GM12878 (cell line): Measurements from ENCODE around the gene LBH. TPM values are rescaled to one million over a fixed set of nuclear protein-coding genes. Genes with fewer than 3 reads are reported as not detected.
"Not testable (repeated sequence)": the region's sequence is repeated elsewhere in the genome, so short reads cannot be mapped to it uniquely, and the experiment has no call there.

Experiments used
- ATAC-seq: fragments of 200-7000 bp; cut with Tn5 transposase; 3 replicates; pipeline ENCODE4 v1.9.1; 2020; ENCODE audit warnings: mild to moderate bottlenecking, moderate library complexity
- BruUV-seq: library from RNA; stranded (reverse); fragments of 400-500 nt; replicated peaks from 2 replicates; lab custom pipeline; 2021; lab: Mats Ljungman, UMichigan
- CTCF ChIA-PET: fragments of 300-600 bp; sonication (Branson Sonifier 250); formaldehyde crosslinking; extraction: SDS; loops from one replicate; lab custom pipeline; 2021; ENCODE audit warnings: inconsistent platforms; lab: Yijun Ruan, JAX
- POLR2A ChIA-PET: fragments of 350-600 bp; formaldehyde crosslinking; extraction: SDS; loops from one replicate; lab custom pipeline; 2021; ENCODE audit warnings: inconsistent platforms; lab: Charles Lee
- RAD21 ChIA-PET: fragments of 300-600 bp; sonication (Branson Sonifier 250); formaldehyde crosslinking; loops from one replicate; lab custom pipeline; 2023; ENCODE audit warnings: antibody characterized with exemption; ENCODE audit not compliant: unreplicated experiment; lab: Charles Lee
- SMC1A ChIA-PET: fragments of 300-600 bp; sonication (Branson Sonifier 250); formaldehyde crosslinking; loops from one replicate; lab custom pipeline; 2023; ENCODE audit not compliant: unreplicated experiment, uncharacterized antibody; lab: Charles Lee
- DNase-seq: peaks from one replicate; pipeline ENCODE4 v3.0.0-alpha.2; 2011; ENCODE audit warnings: low read depth, low spot score
- FAIRE-seq: peaks from 3 replicates; lab custom pipeline; 2011; peaks lifted over from hg19 to GRCh38; lab: Jason Lieb, UNC
- H2AFZ ChIP-seq: 2 replicates; pipeline ENCODE4 v1.6.0; 2011; ENCODE audit warnings: low read depth, low read length, control low read depth; ENCODE audit not compliant: control insufficient read depth
- H3K27ac ChIP-seq: 2 replicates; pipeline ENCODE4 v1.5.1; 2011; ENCODE audit warnings: control low read depth; ENCODE audit not compliant: control insufficient read depth, insufficient read depth
- H3K27me3 ChIP-seq, 2 experiments: replicated peaks in 1 of 2; 2 replicates each; pipeline versions ENCODE4 v1.6.0 to v1.6.1; 2011; ENCODE audit warnings: low read length in 1 of 2; ENCODE audit not compliant: control insufficient read depth in 2 of 2, insufficient read depth in 2 of 2
- H3K36me3 ChIP-seq, 2 experiments: 2 replicates each; pipeline ENCODE4 v1.5.1; 2011; ENCODE audit warnings: low read length in 1 of 2; ENCODE audit not compliant: control insufficient read depth in 2 of 2, insufficient read depth in 2 of 2
- H3K4me1 ChIP-seq: 2 replicates; pipeline ENCODE4 v1.6.1; 2011; ENCODE audit warnings: mild to moderate bottlenecking, low read length, moderate library complexity, mixed read lengths; ENCODE audit not compliant: control insufficient read depth, insufficient read depth
- H3K4me2 ChIP-seq: 2 replicates; pipeline ENCODE4 v1.6.0; 2011; ENCODE audit warnings: control low read depth; ENCODE audit not compliant: control insufficient read depth, insufficient read depth
- H3K4me3 ChIP-seq: fragments of 200-600 bp; sonication (generic); 2 replicates; pipeline ENCODE4 v1.5.1; 2016
- H3K79me2 ChIP-seq: 2 replicates; pipeline ENCODE4 v1.6.0; 2011; ENCODE audit warnings: low read length; ENCODE audit not compliant: control insufficient read depth, insufficient read depth
- H3K9ac ChIP-seq: 2 replicates; pipeline ENCODE4 v1.8.0; 2011; ENCODE audit warnings: low read length, control low read depth, mixed read lengths; ENCODE audit not compliant: control insufficient read depth, insufficient read depth
- H3K9me3 ChIP-seq: replicated peaks from 3 replicates; pipeline ENCODE4 v1.5.1; 2011; ENCODE audit warnings: mild to moderate bottlenecking, low read length; ENCODE audit not compliant: control insufficient read depth, insufficient read depth
- H4K20me1 ChIP-seq: 2 replicates; pipeline ENCODE4 v1.6.0; 2011; ENCODE audit not compliant: control insufficient read depth, insufficient read depth
- CEBPB ChIP-seq, 2 experiments: fragments of 150-350 bp in 1 of 2; IDR thresholded peaks; 2 replicates each; pipeline ENCODE4 v1.6.1; 2012 to 2014; ENCODE audit warnings: low read depth in 2 of 2, low read length in 2 of 2, borderline replicate concordance in 1 of 2, inconsistent platforms in 1 of 2
- E2F4 ChIP-seq: IDR thresholded peaks from 2 replicates; pipeline ENCODE4 v1.6.1; 2012; ENCODE audit warnings: low read depth, low read length, improper control_type of control experiment
- NFYA ChIP-seq: IDR thresholded peaks from 2 replicates; pipeline ENCODE4 v1.6.1; 2011; ENCODE audit warnings: low read depth, mild to moderate bottlenecking, low read length, improper control_type of control experiment, borderline replicate concordance
- PAX5 ChIP-seq: IDR thresholded peaks from 2 replicates; pipeline ENCODE4 v1.6.1; 2011; ENCODE audit warnings: low read depth, low read length, borderline replicate concordance
- PRDM15 ChIP-seq: fragments of 450-650 bp; formaldehyde crosslinking; IDR thresholded peaks from 2 replicates; pipeline ENCODE4 v1.4.0; 2020; ENCODE audit warnings: mild to moderate bottlenecking, moderate library complexity
- YY1 ChIP-seq: IDR thresholded peaks from 2 replicates; pipeline ENCODE4 v1.6.1; 2011; ENCODE audit warnings: low read depth, mild to moderate bottlenecking, low read length
- WGBS: methylation state at CpG from one replicate; pipeline ENCODE4 v1.1.6; 2016; ENCODE audit warnings: low lambda C conversion rate; ENCODE audit not compliant: insufficient replicate concordance, insufficient coverage; ENCODE audit errors: missing lambda C conversion rate; 5-methylcytosine and 5-hydroxymethylcytosine counted together
- in situ Hi-C: fragments of 300-500 bp; cut with MboI; formaldehyde crosslinking; loops from 9 replicates; pipeline ENCODE4 v1.14.3; 2018; ENCODE audit warnings: mixed read lengths
- intact Hi-C: fragments of 100-400 bp; cut with micrococcal nuclease; formaldehyde crosslinking; loops from one replicate; pipeline ENCODE4 v1.14.2; 2022; ENCODE audit not compliant: unreplicated experiment
- polyA plus RNA-seq, 11 experiments: library from polyadenylated mRNA; depleted of rRNA in 4 of 11; unstranded in 6 of 11; stranded (reverse) in 5 of 11; fragments of >200 nt; fragmentation: Nextera tagmentation in 4 of 11; fragmentation: Illumina TruSeq in 1 of 11; extraction: Ambion mirVana in 4 of 11; extraction: Trizol in 1 of 11; gene quantifications; 1 replicate in 1 of 11; 2 replicates in 10 of 11; pipeline versions ENCODE4 v1.2.1 to v1.2.3, GENCODE V29; 2011 to 2016; ENCODE audit warnings: inconsistent platforms in 2 of 11, missing spikeins in 2 of 11, low read depth in 1 of 11
- total RNA-seq, 4 experiments: library from RNA; depleted of rRNA in 3 of 4; stranded (reverse); fragments of >200 nt in 3 of 4; fragmentation: Illumina TruSeq in 1 of 4; extraction: Trizol in 1 of 4; gene quantifications; 2 replicates each; pipeline versions ENCODE4 v1.2.1 to v1.2.3, GENCODE V29; 2013 to 2021
- TF ChIP-seq, protein P1 (sequence below): IDR thresholded peaks from 2 replicates; pipeline ENCODE4 v1.6.1; 2011; ENCODE audit warnings: low read depth, mild to moderate bottlenecking, low read length, moderate library complexity, borderline replicate concordance; ENCODE audit errors: extremely low read depth

Gene LBH
- total and polyA plus RNA-seq, 10 of the 15 experiments (the other 5 are each of a cell fraction or from before 2014, with no cell fraction given): 9.3 to 133 (median 34.1) TPM

GRCh38 chr2:30269114-30269770, 37.9 kb downstream of the LBH start:
- ChIA-PET POLR2A (interaction anchor here (1.2 kb wide), 1 partner anchor 15 kb away, joined by 4 read pairs; no protein-coding TSS in a partner anchor), RAD21 (interaction anchor here (1.0 to 1.7 kb wide), 4 partner anchors 17 to 67 kb away, joined by 3 to 6 read pairs (median 4); no protein-coding TSS in a partner anchor), SMC1A (interaction anchor here (0.7 to 2.0 kb wide), 5 partner anchors 19 to 67 kb away, joined by 3 to 4 read pairs (median 3); no protein-coding TSS in a partner anchor), CTCF (interaction anchor here (0.6 to 1.0 kb wide), 2 partner anchors 12 to 58 kb away, joined by 3 read pairs; no protein-coding TSS in a partner anchor)
- TF ChIP-seq YY1: 0 out of 2 replicates have a peak, but pooled peaks have one; percentile 25
- H2AFZ ChIP-seq, in situ Hi-C loops, H4K20me1 ChIP-seq, H3K9me3 ChIP-seq, H3K4me2 ChIP-seq, H3K4me1 ChIP-seq, H3K36me3 ChIP-seq, ATAC-seq, H3K27me3 ChIP-seq, H3K27ac ChIP-seq, intact Hi-C loops, FAIRE-seq, DNase-seq, BruUV-seq, H3K9ac ChIP-seq, H3K4me3 ChIP-seq, H3K79me2 ChIP-seq: not testable (repeated sequence)
- 73% methylated on average over 14 of the region's 16 CpGs for WGBS

GRCh38 chr2:30269771-30270145, 38.4 kb downstream of the LBH start:
- H3K9ac ChIP-seq: no peak overlapping the region
- ATAC-seq (no peak), DNase-seq (no peak), FAIRE-seq (no peak)
- no peak overlapping the region for H3K4me2 ChIP-seq
- H3K27ac ChIP-seq: no peak overlapping the region
- WGBS: 62% methylated on average over 5 of the region's 5 CpGs
- ChIA-PET POLR2A (no interaction called here), RAD21 (no interaction called here), CTCF (interaction anchor here (0.7 kb wide), 1 partner anchor 442 kb away, joined by 3 read pairs; no protein-coding TSS in a partner anchor), SMC1A (interaction anchor here (1.0 kb wide), 1 partner anchor 67 kb away, joined by 3 read pairs; no protein-coding TSS in a partner anchor)
- no peak overlapping the region for H2AFZ ChIP-seq
- no peaks in the 10 kb centered on the region for H3K9me3 ChIP-seq
- intact Hi-C loops (no loop called here), in situ Hi-C loops (no loop called here)
- BruUV-seq: no TSS peak
- H3K4me1 ChIP-seq: peaks cover 6% of the 10 kb centered on the region
- no peak overlapping the region for H3K4me3 ChIP-seq
- no peaks in the 10 kb centered on the region for H3K27me3 ChIP-seq
- no peaks in the 10 kb centered on the region for H3K36me3 ChIP-seq
- H4K20me1 ChIP-seq: no peaks in the 10 kb centered on the region
- H3K79me2 ChIP-seq: no peaks in the 10 kb centered on the region
- no peak for TF ChIP-seq NFYA
- TF ChIP-seq PRDM15 (CRISPR knock-in tag): no peak
- TF ChIP-seq CEBPB (IDR thresholded peaks at IDR 0.05; ENCODE audit: borderline replicate concordance in 1 of 2, low read depth in 2 of 2, low read length in 2 of 2): no peak
- TF ChIP-seq PAX5: no peak
- TF ChIP-seq, protein P1, sequence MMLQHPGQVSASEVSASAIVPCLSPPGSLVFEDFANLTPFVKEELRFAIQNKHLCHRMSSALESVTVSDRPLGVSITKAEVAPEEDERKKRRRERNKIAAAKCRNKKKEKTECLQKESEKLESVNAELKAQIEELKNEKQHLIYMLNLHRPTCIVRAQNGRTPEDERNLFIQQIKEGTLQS: no peak
- TF ChIP-seq E2F4: no peak
